Activated CD8-positive, alpha-beta memory T cell treated with anti-CD3 and anti-CD28 coated beads, Interleukin-2, amount 50 U/mL, for 48 hours (primary cell): ENCODE measurements around the gene TOP2A.
A peak's percentile ranks its signal among the peaks of the same experiment; 100 is the strongest.

Experiments used
- DNase-seq: peaks from one replicate; pipeline ENCODE4 v3.0.0-alpha.2; 2020

The TOP2A gene

GRCh38 chr17:40417609-40418427, at the start of gene TOP2A:
Gene TOP2A, minus strand, starts transcription at chr17:40417896. Its CDS starts 105 bp downstream, at chr17:40417791.
- DNase-seq, result peak; percentile 99

- DNase-seq, result no peak
Measured at GRCh38 chr17:40467281-40467867, 49.7 kb upstream of the TOP2A start.

DNA sequence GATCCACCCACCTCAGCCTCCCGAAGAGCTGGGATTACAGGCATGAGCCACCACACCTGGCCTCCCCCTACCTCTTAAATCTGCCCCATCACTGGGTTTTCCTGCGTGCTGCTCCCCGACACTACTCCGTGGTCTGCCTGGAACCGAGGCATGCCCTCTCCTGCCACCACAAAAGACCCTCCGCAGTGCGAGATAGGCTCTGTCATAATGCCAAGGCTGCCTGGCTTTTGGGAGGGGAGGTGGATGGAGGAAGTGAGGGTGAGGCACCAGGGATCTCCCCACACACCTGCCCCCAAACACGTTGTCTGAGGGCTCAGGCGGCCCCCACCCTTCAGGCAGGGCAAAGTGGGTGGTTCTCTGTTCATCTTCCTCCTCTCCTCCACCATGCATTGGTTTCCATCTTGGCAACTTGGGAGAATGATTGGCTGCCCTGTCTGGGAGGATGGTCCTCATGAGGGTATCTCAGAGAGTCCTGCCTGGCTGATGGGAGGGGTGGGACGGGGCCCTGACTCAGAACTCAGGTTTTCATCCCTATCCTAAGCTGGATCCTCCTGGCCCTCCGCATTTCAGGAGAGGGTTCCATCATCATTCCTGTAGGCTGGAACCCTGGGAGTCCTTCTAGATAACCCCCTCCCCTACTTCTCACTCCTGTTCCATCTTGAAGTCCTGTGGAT, 48.7 kb upstream of the TOP2A start:
- DNase-seq, result no peak

DNA sequence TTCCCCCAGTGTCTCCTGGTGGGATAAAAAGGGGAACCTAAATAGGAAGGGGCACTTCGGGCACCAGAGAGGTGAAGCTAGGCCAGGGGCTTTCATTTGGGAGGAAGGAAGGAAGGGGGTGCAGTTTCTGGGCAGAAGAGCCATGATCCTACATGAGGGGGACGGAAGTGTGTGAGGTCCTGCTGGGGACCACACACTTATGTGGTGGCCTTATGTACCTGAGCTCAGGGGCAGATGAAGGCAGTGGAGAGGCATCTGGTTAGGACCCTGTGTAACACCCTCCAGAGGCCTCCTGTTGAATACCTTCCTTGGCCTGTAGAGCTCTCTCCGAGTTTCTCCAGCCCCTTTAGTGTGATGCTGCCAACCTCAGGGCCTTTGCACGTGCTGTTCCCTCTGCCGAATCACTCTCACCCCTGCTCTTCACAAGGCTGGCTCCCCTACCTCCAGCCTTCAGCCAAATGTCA, 46.7 kb upstream of the TOP2A start:
- DNase-seq, result no peak

GRCh38 chr17:40463122-40463550, 45.4 kb upstream of the TOP2A start:
- DNase-seq, result no peak

DNA sequence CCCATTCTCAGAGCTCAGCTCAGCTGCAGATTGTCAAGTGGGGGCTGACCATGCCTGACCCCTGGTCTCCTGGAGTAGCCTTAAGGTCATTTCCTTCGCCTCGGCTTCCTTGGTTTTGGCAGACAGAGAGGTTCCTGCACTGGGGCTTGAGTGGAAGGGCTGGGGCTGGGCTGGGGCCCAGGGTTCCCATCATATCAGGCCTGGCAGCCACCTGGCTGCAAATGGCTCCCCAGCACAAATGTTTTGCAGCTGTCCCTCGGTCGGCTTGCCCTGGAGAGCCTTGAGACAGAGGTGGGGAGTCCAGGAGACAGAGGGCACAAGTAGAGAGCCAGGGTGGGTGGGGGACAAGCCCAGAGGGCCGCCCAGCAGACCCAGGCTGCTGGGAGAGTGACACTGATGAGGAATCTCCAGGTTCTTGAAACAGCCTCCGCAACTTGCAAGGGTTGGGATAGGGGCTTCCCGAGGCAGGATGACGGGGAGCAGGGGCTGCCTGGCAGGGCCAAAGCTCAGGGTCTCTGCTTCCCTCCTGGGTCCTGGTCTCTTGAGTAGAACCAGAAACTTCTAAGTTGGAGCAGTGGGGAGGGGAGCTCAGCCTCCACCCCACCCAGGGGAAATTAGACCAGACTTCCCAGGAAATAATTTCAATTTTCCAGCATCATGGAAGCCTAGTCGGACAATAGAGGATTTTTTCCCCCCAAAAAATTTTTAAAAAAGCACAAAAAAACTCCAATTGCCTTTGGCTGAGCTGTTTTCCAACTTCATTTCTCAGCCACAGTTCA, 44.8 kb upstream of the TOP2A start:
- DNase-seq, result no peak

- DNase-seq, result no peak
Measured at GRCh38 chr17:40461732-40462342, 44.1 kb upstream of the TOP2A start.

- DNase-seq, result no peak
Measured at GRCh38 chr17:40460968-40461731, 43.5 kb upstream of the TOP2A start.

- no peak for DNase-seq
Measured at GRCh38 chr17:40460604-40460967, 42.9 kb upstream of the TOP2A start.

GRCh38 chr17:40459636-40460603, 42.2 kb upstream of the TOP2A start:
- no peak for DNase-seq

DNA sequence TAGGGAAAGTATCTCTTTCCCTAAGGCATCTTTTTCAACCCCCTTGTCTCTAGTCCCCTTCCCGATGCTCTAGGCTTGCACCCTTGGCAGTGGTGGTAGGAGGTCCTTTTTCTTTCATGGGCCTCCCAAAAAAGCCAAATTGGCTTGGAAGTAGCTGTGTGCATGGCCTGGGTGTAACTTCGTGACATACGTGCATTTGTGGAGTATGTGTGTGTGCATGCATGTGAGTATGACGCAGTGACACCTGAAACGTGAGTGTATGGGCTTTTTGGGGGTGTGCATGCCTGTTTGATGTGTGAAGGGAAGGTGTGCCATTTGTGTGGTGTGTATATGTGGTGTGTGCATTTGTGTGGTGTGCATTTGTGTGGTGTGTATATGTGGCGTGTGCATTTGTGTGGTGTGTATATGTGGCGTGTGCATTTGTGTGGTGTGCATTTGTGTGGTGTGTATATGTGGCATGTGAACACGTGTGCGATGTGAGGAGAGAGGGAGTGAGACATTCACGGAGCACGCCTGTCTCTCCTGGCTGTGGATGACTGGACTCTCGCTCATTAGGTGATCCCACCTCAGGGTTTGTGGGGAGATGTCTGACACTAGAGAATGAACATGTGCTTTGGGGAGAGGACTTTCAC, 41.3 kb upstream of the TOP2A start:
- DNase-seq, result no peak

- no peak for DNase-seq
Measured at GRCh38 chr17:40457964-40458791, 40.5 kb upstream of the TOP2A start.

GRCh38 chr17:40457369-40457768, 39.7 kb upstream of the TOP2A start:
- DNase-seq, result no peak

- DNase-seq, result no peak
Measured at GRCh38 chr17:40456396-40456951, 38.8 kb upstream of the TOP2A start.

DNA sequence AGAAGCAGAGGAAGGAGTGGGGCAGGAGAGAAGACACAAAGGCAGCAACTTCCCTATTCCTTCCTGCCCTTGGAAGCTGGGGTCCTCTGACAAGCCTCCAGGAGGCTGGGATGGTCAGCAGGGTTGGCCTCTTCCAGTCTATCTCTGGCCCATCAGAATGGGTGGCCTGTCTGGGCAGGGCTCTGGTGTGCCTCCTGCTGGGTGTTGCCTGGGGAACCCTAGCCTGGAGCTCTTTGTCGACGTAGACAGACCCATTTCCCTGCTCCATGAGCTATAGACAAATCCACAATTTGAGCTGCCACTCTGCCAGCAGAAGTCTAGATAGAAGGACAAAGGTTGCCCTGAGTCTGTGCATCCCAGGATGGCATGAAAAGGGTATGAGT, 36.9 kb upstream of the TOP2A start:
- no peak for DNase-seq

DNA sequence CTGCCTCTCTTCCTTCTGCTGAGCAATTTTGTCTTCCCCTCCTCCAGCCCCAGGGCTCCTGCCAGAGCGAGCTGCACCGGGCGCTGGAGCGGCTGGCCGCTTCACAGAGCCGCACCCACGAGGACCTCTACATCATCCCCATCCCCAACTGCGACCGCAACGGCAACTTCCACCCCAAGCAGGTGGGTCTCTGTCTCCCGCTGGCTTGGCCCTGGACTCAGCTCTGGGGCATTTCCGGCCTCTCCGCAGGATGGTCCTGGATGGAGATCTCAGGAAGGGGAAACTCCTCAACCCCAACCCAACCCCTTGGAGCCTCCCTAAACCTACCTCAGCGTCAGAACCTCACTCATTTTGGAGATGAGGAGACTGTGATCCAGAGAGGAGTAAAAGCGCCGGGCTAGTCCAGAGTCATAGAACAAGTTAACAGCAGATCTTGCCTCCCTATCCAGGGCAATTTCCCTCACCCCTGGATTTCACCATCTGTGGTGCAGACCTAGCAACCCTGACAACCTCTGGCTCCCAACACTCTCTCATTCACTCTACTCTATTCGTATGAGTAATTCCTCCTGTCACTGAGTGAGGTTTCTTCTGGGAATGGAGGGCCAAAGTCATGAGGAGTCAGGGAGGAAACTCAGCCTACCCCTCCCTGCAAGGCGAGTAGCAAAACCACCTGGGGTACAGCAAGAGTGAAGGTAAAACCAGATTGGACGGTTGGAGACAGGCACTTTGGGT, 36.4 kb upstream of the TOP2A start:
- DNase-seq, result no peak

- no peak for DNase-seq
Measured at GRCh38 chr17:40452921-40453378, 35.3 kb upstream of the TOP2A start.

DNA sequence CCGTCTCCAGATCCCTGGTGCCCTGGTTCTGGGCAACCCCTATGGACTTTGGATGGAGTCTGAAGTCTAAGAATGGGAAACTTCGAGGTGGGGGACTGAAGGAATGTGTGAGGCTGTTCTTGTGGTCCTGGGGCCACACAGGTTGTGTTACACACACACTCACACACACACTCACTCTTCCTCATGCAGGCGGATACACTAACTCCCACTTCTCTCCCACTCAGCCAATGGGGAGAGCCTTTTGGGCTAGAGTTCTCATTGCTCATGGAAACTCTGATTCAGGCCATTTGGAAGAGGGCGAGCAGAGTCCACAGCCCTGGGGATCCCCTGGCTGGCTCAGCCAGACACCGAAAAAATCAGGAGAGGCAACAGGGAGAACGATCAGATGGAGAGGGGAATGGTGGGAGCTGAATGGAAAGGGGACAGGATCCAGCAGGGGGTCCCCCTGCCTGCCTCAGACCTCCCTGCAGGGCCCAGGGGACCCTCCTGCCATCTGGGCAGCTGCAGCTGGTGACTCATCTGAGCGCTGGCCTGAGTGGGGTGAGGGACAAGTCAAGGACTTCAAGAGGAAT, 34.6 kb upstream of the TOP2A start:
- no peak for DNase-seq
